GM10266 (cell line): ENCODE results near the gene IGFBP1.

Experiments
- DNase-seq: peaks from one replicate; pipeline ENCODE4 v3.0.0; 2012; ENCODE audit errors: extremely low spot score
- TF ChIP-seq, protein P1 (sequence below): IDR thresholded peaks from 2 replicates; pipeline ENCODE4 v1.5.1; 2012; ENCODE audit warnings: mild to moderate bottlenecking, low read depth; ENCODE audit not compliant: control insufficient read depth, insufficient read depth; ENCODE audit errors: missing control alignments

The IGFBP1 gene

GRCh38 chr7:45892407-45893035 is 4.2 kb downstream of the IGFBP1 start:
- TF ChIP-seq, protein P1, sequence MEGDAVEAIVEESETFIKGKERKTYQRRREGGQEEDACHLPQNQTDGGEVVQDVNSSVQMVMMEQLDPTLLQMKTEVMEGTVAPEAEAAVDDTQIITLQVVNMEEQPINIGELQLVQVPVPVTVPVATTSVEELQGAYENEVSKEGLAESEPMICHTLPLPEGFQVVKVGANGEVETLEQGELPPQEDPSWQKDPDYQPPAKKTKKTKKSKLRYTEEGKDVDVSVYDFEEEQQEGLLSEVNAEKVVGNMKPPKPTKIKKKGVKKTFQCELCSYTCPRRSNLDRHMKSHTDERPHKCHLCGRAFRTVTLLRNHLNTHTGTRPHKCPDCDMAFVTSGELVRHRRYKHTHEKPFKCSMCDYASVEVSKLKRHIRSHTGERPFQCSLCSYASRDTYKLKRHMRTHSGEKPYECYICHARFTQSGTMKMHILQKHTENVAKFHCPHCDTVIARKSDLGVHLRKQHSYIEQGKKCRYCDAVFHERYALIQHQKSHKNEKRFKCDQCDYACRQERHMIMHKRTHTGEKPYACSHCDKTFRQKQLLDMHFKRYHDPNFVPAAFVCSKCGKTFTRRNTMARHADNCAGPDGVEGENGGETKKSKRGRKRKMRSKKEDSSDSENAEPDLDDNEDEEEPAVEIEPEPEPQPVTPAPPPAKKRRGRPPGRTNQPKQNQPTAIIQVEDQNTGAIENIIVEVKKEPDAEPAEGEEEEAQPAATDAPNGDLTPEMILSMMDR, result no peak
- no peak for DNase-seq

DNA sequence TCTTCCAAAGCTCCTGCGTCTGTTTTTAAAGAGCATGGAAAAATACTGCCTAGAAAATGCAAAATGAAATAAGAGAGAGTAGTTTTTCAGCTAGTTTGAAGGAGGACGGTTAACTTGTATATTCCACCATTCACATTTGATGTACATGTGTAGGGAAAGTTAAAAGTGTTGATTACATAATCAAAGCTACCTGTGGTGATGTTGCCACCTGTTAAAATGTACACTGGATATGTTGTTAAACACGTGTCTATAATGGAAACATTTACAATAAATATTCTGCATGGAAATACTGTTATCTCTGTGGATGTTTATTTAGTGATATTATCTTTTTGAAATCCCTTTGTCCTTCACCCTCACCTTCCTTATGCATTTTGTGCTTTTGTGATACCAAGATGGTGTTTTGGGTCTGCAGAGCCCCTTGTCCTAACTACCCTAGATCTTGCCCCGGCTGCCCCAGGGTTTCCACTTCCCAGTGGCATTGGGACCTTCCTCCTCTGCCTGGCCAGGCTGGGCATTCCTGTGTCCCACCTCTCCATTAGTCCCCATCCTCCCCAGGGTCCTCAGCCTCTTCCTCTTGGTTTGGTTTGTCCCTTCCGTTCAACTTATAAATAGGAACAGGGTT is 5.2 kb downstream of the IGFBP1 start:
- no peak for DNase-seq
- TF ChIP-seq, protein P1, result no peak

- no peak for DNase-seq
- TF ChIP-seq, protein P1, result no peak
Measured at GRCh38 chr7:45893996-45894664, 5.8 kb downstream of the IGFBP1 start.

GRCh38 chr7:45894665-45895062 is 6.4 kb downstream of the IGFBP1 start:
- TF ChIP-seq, protein P1, result no peak
- DNase-seq, result no peak

DNA sequence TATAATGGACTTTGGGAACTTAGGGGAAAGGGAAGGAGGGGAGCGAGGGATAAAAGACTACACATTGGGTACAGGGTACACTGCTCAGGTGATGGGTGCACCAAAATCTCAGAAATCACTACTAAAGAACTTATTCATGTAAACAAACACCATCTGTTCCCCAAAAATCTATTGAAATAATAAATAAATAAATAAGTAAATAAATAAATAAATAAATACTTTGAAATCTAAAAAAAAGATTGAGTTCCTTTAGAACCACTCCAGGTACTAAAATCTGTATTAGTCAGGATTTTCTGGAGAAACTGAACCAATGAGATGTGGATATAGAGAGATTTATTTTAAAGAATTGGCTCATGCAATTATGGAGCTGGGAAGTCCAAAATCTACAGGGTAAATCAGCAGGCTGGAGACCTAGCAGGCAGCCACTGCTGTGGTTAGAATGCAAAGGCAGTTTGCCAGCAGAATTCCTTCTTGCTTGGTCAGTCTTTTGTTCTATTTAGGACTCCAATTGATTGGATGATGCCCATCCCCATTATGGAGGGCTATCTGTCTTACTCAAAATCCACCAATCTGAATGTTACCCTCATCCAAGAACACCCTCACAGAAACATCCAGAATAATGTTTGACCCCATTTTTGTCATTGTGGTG is 8.9 kb downstream of the IGFBP1 start:
- no peak for DNase-seq
- TF ChIP-seq, protein P1, result no peak

- no peak for DNase-seq
- TF ChIP-seq, protein P1, result no peak
Measured at GRCh38 chr7:45898222-45898621, 9.9 kb downstream of the IGFBP1 start.

DNA sequence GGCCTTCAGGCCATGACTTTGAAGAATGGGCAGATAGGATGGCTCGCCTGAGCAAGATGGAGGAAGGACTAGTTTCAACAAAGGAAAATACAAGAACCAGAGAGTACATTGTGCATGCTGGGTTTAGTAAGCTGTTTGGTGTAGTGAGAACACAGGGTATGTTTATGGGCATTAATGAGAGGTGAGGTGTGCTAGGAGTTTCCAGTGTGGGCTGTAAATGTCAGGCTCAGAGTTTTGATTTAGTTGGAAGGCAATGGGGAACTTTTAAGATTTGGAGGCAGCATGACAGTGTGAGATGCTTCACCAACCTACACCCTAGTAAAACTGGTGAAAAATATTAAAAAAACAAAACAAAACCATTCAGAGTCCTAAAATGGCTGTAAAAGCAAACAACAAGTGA is 13.3 kb downstream of the IGFBP1 start:
- no peak for DNase-seq
- TF ChIP-seq, protein P1, result no peak
